Caco-2 (cell line): ENCODE data around the gene COL25A1. TPM values are rescaled to one million over a fixed set of nuclear protein-coding genes. Genes with fewer than 3 reads are reported as not detected.

Source experiments
- BruUV-seq: library from RNA; stranded (reverse); fragments of 400-500 nt; replicated peaks from 2 replicates; lab custom pipeline; 2021; lab: Mats Ljungman, UMichigan
- CTCF ChIA-PET: fragments of 300-600 bp; sonication (Branson Sonifier 250); formaldehyde crosslinking; loops from one replicate; lab custom pipeline; 2022; ENCODE audit warnings: antibody characterized with exemption; lab: Charles Lee
- POLR2A ChIA-PET: fragments of 300-600 bp; sonication (Branson Sonifier 250); formaldehyde crosslinking; loops from one replicate; lab custom pipeline; 2022; ENCODE audit warnings: antibody characterized with exemption; lab: Charles Lee
- DNase-seq, 2 experiments: peaks; one replicate each; pipeline versions ENCODE4 v3.0.0 to v3.0.0-alpha.2; 2020 to 2022
- H3K27me3 ChIP-seq: replicated peaks from 2 replicates; pipeline ENCODE4 v1.6.0; 2011; ENCODE audit warnings: low read length; ENCODE audit not compliant: control insufficient read depth, insufficient read depth
- H3K36me3 ChIP-seq: 2 replicates; pipeline ENCODE4 v1.5.1; 2011; ENCODE audit warnings: low read length; ENCODE audit not compliant: control insufficient read depth, insufficient read depth
- H3K4me1 ChIP-seq: fragments of 250-450 bp; sonication (Bioruptor Pico); 2 replicates; pipeline ENCODE4 v1.5.1; 2020; ENCODE audit warnings: mild to moderate bottlenecking
- H3K4me3 ChIP-seq: 2 replicates; pipeline ENCODE4 v1.5.1; 2011; ENCODE audit warnings: low read depth, mild to moderate bottlenecking, control low read depth, low read length
- H3K9me3 ChIP-seq: fragments of 250-450 bp; sonication (Bioruptor Pico); 2 replicates; pipeline ENCODE4 v1.5.1; 2020; ENCODE audit warnings: mild to moderate bottlenecking, moderate library complexity
- H3K27ac Mint-ChIP-seq: one replicate; pipeline ENCODE4 v1.8.0; 2022; ENCODE audit warnings: mixed read lengths; ENCODE audit not compliant: unreplicated experiment
- H3K27me3 Mint-ChIP-seq: one replicate; pipeline ENCODE4 v1.8.0; 2022; ENCODE audit warnings: mixed read lengths; ENCODE audit not compliant: insufficient read depth, unreplicated experiment
- H3K36me3 Mint-ChIP-seq: one replicate; pipeline ENCODE4 v1.8.0; 2022; ENCODE audit warnings: mild to moderate bottlenecking, mixed read lengths; ENCODE audit not compliant: insufficient read depth, unreplicated experiment
- H3K4me1 Mint-ChIP-seq: one replicate; pipeline ENCODE4 v1.8.0; 2022; ENCODE audit warnings: low read depth, mixed read lengths; ENCODE audit not compliant: unreplicated experiment
- H3K4me3 Mint-ChIP-seq: one replicate; pipeline ENCODE4 v1.8.0; 2022; ENCODE audit warnings: mild to moderate bottlenecking, moderate library complexity, mixed read lengths; ENCODE audit not compliant: unreplicated experiment
- H3K9me3 Mint-ChIP-seq: one replicate; pipeline ENCODE4 v1.8.0; 2022; ENCODE audit warnings: mixed read lengths; ENCODE audit not compliant: unreplicated experiment
- intact Hi-C: fragments of 100-400 bp; cut with micrococcal nuclease; formaldehyde crosslinking; loops from one replicate; pipeline ENCODE4 v1.10.0; 2022; ENCODE audit not compliant: unreplicated experiment
- total RNA-seq: library from RNA; stranded (reverse); gene quantifications from 2 replicates; pipeline ENCODE4 v1.2.3, GENCODE V29; 2022
- TF ChIP-seq, protein P1 (sequence below), 2 experiments: fragments of 200-600 bp in 1 of 2; IDR thresholded peaks; 1 replicate in 1 of 2; 2 replicates in 1 of 2; pipeline versions ENCODE4 v1.5.1 to v1.8.0; 2011 to 2022; ENCODE audit warnings: antibody characterized with exemption in 1 of 2, control low read depth in 1 of 2, inconsistent platforms in 1 of 2, low read depth in 1 of 2, low read length in 1 of 2, mild to moderate bottlenecking in 1 of 2, moderate library complexity in 1 of 2; ENCODE audit not compliant: insufficient read depth in 1 of 2, severe bottlenecking in 1 of 2, unreplicated experiment in 1 of 2

Gene COL25A1
- total RNA-seq, 1 experiment from 2014 or later, result not detected

DNA sequence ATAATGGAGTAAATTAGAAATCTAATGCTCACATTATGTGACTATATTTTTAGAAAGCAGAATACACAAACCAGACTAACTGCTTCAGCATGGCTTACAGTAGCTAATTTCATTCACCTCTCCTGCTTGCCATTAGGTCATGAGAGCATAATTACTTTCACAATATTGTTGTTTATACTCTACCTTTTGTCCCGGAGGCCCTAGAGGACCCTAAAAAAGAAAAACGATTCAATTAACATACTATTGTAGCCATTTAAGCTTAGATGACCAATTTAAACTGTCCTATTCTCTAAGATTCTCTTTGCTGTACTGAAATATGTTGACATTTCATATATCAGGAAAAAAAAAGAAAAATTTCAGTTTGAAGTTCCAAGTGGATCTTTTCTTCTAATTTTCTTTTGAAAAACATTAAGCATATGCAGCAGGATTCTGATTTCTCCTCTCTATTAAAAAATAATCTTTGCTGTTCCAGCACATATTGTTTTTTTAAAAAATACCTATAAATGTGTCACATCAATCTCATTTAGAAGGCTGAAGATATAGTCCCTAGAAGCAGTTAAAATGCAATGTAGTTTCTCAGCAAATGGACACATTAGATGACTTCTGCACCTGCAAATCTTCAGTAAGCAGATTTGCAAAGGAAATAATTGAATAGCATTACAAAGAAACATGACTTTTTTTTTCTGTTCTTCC is 381.9 kb downstream of the COL25A1 start:
- Mint-ChIP-seq H3K36me3 (no peaks in the 10 kb centered on the region), H3K4me3 (no peak overlapping the region), H3K27me3 (peaks cover 13% of the 10 kb centered on the region), H3K27ac (no peak overlapping the region), H3K9me3 (no peaks in the 10 kb centered on the region), H3K4me1 (no peaks in the 10 kb centered on the region)
- no peaks in the 10 kb centered on the region for H3K27me3 ChIP-seq
- no peaks in the 10 kb centered on the region for H3K9me3 ChIP-seq
- BruUV-seq, result no TSS peak
- ChIA-PET CTCF (no interaction called here), POLR2A (no interaction called here)
- no peak overlapping the region for H3K4me3 ChIP-seq
- intact Hi-C loops, result no loop called here
- H3K36me3 ChIP-seq, result no peaks in the 10 kb centered on the region
- TF ChIP-seq, protein P1, sequence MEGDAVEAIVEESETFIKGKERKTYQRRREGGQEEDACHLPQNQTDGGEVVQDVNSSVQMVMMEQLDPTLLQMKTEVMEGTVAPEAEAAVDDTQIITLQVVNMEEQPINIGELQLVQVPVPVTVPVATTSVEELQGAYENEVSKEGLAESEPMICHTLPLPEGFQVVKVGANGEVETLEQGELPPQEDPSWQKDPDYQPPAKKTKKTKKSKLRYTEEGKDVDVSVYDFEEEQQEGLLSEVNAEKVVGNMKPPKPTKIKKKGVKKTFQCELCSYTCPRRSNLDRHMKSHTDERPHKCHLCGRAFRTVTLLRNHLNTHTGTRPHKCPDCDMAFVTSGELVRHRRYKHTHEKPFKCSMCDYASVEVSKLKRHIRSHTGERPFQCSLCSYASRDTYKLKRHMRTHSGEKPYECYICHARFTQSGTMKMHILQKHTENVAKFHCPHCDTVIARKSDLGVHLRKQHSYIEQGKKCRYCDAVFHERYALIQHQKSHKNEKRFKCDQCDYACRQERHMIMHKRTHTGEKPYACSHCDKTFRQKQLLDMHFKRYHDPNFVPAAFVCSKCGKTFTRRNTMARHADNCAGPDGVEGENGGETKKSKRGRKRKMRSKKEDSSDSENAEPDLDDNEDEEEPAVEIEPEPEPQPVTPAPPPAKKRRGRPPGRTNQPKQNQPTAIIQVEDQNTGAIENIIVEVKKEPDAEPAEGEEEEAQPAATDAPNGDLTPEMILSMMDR (IDR thresholded peaks at IDR 0.05; ENCODE audit: insufficient read depth in 1 of 2, low read depth in 1 of 2, low read length in 1 of 2, severe bottlenecking in 1 of 2, unreplicated experiment in 1 of 2), result no peak
- no peaks in the 10 kb centered on the region for H3K4me1 ChIP-seq
- no peak for DNase-seq

DNA sequence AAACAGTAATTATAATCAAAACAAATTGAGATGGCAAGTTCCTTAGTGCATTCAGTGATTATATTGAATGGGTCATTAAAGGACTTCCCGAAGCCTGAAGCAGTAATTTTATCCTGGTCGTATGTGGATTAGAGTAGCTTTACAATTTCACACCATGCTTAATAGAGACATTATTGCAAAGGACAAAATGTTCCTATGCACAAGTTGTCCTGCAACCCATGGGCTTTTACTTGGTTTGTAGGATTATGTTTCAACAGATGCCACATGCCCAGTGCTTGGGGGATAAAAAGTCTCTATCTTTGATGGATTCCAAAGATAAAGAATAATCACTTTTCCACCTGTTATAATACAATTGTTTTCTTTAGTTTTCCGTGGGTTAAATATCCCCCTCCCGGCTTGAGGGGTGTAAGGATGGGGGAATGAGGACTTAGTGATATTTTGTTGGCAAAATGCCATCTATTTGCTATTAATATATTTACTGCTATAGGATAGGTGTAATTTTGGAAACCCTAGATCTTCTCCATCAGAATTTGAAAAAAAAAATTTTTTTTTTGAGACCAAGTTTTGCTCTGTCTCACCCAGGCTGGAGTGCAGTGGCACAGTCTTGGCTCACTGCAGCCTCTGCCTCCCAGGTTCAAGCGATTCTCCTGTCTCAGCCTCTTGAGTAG is 383.1 kb downstream of the COL25A1 start:
- H3K9me3 Mint-ChIP-seq, result no peaks in the 10 kb centered on the region
- ChIA-PET POLR2A (no interaction called here), CTCF (no interaction called here)
- Histone ChIP-seq H3K4me3 (no peak overlapping the region), H3K4me1 (no peaks in the 10 kb centered on the region), H3K36me3 (no peaks in the 10 kb centered on the region), H3K27me3 (no peaks in the 10 kb centered on the region), H3K9me3 (no peaks in the 10 kb centered on the region)
- intact Hi-C loops, result no loop called here
- no peak overlapping the region for H3K4me3 Mint-ChIP-seq
- no peaks in the 10 kb centered on the region for H3K36me3 Mint-ChIP-seq
- peaks cover 4% of the 10 kb centered on the region for H3K27me3 Mint-ChIP-seq
- H3K4me1 Mint-ChIP-seq, result no peaks in the 10 kb centered on the region
- TF ChIP-seq, protein P1 (IDR thresholded peaks at IDR 0.05; ENCODE audit: insufficient read depth in 1 of 2, low read depth in 1 of 2, low read length in 1 of 2, severe bottlenecking in 1 of 2, unreplicated experiment in 1 of 2), result no peak
- no peak overlapping the region for H3K27ac Mint-ChIP-seq
- no peak for DNase-seq
- no TSS peak for BruUV-seq

GRCh38 chr4:108917255-108917654 is 385.2 kb downstream of the COL25A1 start:
- Histone ChIP-seq H3K9me3 (no peaks in the 10 kb centered on the region), H3K36me3 (no peaks in the 10 kb centered on the region), H3K4me3 (no peak overlapping the region), H3K4me1 (no peaks in the 10 kb centered on the region), H3K27me3 (no peaks in the 10 kb centered on the region)
- ChIA-PET POLR2A (no interaction called here), CTCF (no interaction called here)
- Mint-ChIP-seq H3K4me1 (no peaks in the 10 kb centered on the region), H3K27ac (no peak overlapping the region), H3K36me3 (no peaks in the 10 kb centered on the region), H3K27me3 (peaks cover 3% of the 10 kb centered on the region), H3K4me3 (no peak overlapping the region), H3K9me3 (no peaks in the 10 kb centered on the region)
- intact Hi-C loops, result no loop called here
- TF ChIP-seq, protein P1 (IDR thresholded peaks at IDR 0.05; ENCODE audit: insufficient read depth in 1 of 2, low read depth in 1 of 2, low read length in 1 of 2, severe bottlenecking in 1 of 2, unreplicated experiment in 1 of 2), result no peak
- no TSS peak for BruUV-seq
- DNase-seq, result no peak
